Heart left ventricle (tissue), 13 donors: ENCODE results near the gene NEURL3.

Experiments used
- POLR2A ChIP-seq, 2 donors: fragments of 450-650 bp; IDR thresholded peaks; one replicate each; pipeline ENCODE4 v1.6.1; 2017; ENCODE audit warnings: antibody characterized with exemption in 2 of 2, mild to moderate bottlenecking in 2 of 2, moderate library complexity in 2 of 2
- TF ChIP-seq, protein P1 (sequence below), 12 donors: fragments of 200-600 bp; sonication (generic) in 4 of 12; IDR thresholded peaks; one replicate each; pipeline versions ENCODE4 v1.5.0 to v1.8.0; 2018 to 2022; ENCODE audit warnings: antibody characterized with exemption in 12 of 12, mild to moderate bottlenecking in 5 of 12
- donor health status: ischemic (EF 13 %, LVEDD 7.1; RV severe dilation, severe dysfunction).
- donor health status: DM: no; HTN: yes; CAD: no.
- donor health status: DM: no; HTN: no; CAD: no.
- donor health status: ischemic (EF 25% LVEDD 6.9; RV normal size, moderate dysfunction).
- donor health status: ischemic (EF 25% LVEDD 5.7; RV mildly dilated, moderate dysfunction).
- donor health status: ischemic (EF 35%, LVEDD 5.7; RV mildly dilated, moderate dysfunction).
- donor health status: nonischemic (EF 11% LVEDD 7.7; RV severe dilation, severe dysfunction).
- donor health status: DM: yes; HTN: yes; CAD: no.
- donor health status: PGD.
- donor health status: ischemic (EF 29% LVEDD 5.4; RV normal size, mild dysfunction).
- donor health status: nonischemic (EF 23%, LVEDD 6.1; RV moderate dilation, normal function).

DNA sequence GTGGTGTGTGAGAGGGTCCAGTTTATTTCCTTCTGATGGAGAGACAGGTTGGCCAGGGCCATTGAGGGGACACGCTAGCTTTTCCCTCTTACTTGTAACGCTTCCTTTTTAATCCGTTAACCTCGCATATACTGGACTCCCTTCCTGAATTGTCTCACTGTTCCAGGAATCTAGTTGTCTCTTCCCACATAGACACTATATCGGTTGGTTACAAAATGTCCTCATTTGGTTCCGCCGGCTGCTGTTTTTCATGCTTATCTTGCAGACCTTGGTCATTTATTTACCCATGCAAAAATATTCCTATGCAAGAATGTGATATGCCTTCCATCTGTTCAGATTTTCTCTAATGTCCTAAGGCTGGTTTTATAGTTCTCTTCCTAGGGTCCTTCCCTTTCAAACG, 35.0 kb downstream of the NEURL3 start:
- TF ChIP-seq, protein P1, sequence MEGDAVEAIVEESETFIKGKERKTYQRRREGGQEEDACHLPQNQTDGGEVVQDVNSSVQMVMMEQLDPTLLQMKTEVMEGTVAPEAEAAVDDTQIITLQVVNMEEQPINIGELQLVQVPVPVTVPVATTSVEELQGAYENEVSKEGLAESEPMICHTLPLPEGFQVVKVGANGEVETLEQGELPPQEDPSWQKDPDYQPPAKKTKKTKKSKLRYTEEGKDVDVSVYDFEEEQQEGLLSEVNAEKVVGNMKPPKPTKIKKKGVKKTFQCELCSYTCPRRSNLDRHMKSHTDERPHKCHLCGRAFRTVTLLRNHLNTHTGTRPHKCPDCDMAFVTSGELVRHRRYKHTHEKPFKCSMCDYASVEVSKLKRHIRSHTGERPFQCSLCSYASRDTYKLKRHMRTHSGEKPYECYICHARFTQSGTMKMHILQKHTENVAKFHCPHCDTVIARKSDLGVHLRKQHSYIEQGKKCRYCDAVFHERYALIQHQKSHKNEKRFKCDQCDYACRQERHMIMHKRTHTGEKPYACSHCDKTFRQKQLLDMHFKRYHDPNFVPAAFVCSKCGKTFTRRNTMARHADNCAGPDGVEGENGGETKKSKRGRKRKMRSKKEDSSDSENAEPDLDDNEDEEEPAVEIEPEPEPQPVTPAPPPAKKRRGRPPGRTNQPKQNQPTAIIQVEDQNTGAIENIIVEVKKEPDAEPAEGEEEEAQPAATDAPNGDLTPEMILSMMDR (IDR thresholded peaks at IDR 0.05): no peak
- no peak for TF ChIP-seq POLR2A (IDR thresholded peaks at IDR 0.05)
